ENCODE data around the gene PITPNM2. TPM values are rescaled to one million over a fixed set of nuclear protein-coding genes. Genes with fewer than 3 reads are reported as not detected.

PITPNM2 gene
- total RNA-seq, 3 donors from 2014 or later (not counting 1 experiment from before 2014, with no cell fraction given), result 38.9 to 94.6 (median 42.5) TPM

- no peak overlapping the region for H3K4me3 ChIP-seq (ENCODE audit: low read length)
- Mint-ChIP-seq H3K36me3 (no peaks in the 10 kb centered on the region), H3K27ac (no peak overlapping the region), H3K27me3 (ENCODE audit: low read depth in 2 of 2) (no peaks in the 10 kb centered on the region), H3K9me3 (no peaks in the 10 kb centered on the region), H3K4me3 (no peak overlapping the region), H3K4me1 (peaks cover 35 to 39% of the 10 kb centered on the region in 2 donors)
- no peaks in the 10 kb centered on the region for H3K36me3 ChIP-seq (ENCODE audit: control insufficient read depth, insufficient read depth, low read length)
- DNase-seq, result peak in 1 of 2 donors; percentile 61
- TF ChIP-seq CTCF (IDR thresholded peaks at IDR 0.05), result no peak
- no peak for ATAC-seq
- no peaks in the 10 kb centered on the region for H3K27me3 ChIP-seq (ENCODE audit: control insufficient read depth, insufficient read depth, low read length)
- peaks cover 50% of the 10 kb centered on the region for H3K4me1 ChIP-seq (ENCODE audit: control insufficient read depth, insufficient read depth, low read length)
- no peaks in the 10 kb centered on the region for H3K9me3 ChIP-seq (ENCODE audit: control insufficient read depth, insufficient read depth, low read length)
- WGBS (ENCODE audit: insufficient coverage), result 73% methylated on average over 7 of the region's 7 CpGs
- H3K27ac ChIP-seq (ENCODE audit: low read length), result no peak overlapping the region
- intact Hi-C loops (cut with micrococcal nuclease), result no loop called here
Measured at GRCh38 chr12:123119808-123120207, 31.1 kb downstream of the PITPNM2 start.

DNA sequence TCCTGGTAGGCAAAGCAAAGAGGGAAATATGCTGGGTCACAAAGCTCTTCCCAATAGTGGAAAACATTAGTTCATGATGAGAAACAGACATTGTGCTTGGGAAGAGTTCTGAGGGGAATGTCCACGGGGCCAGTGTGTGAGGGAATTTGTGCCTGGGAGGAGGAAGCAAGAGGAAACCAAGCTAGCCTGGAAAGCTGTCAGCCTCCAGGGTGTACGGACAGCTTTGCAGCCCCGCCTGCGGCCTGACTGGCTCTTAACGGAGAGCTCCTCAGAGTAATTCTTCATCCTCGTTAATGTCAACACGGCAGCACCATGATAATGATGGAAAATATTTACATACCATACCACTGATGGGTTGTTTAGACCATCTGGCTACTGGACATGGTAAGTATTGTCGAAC lies 32.4 kb downstream of the PITPNM2 start:
- Histone ChIP-seq H3K4me1 (ENCODE audit: control insufficient read depth, insufficient read depth, low read length) (peaks cover 54% of the 10 kb centered on the region), H3K27ac (ENCODE audit: low read length) (no peak overlapping the region), H3K27me3 (ENCODE audit: control insufficient read depth, insufficient read depth, low read length) (no peaks in the 10 kb centered on the region), H3K36me3 (ENCODE audit: control insufficient read depth, insufficient read depth, low read length) (no peaks in the 10 kb centered on the region), H3K4me3 (ENCODE audit: low read length) (no peak overlapping the region), H3K9me3 (ENCODE audit: control insufficient read depth, insufficient read depth, low read length) (no peaks in the 10 kb centered on the region)
- 95% methylated on average over 8 of the region's 8 CpGs for WGBS (ENCODE audit: insufficient coverage)
- Mint-ChIP-seq H3K27me3 (ENCODE audit: low read depth in 2 of 2) (no peaks in the 10 kb centered on the region), H3K36me3 (no peaks in the 10 kb centered on the region), H3K4me3 (no peak overlapping the region), H3K4me1 (peaks cover 35 to 42% of the 10 kb centered on the region in 2 donors), H3K9me3 (no peaks in the 10 kb centered on the region), H3K27ac (no peak overlapping the region)
- DNase-seq, result no peak
- intact Hi-C loops (cut with micrococcal nuclease), result no loop called here
- no peak for TF ChIP-seq CTCF (IDR thresholded peaks at IDR 0.05)
- ATAC-seq, result no peak

DNA sequence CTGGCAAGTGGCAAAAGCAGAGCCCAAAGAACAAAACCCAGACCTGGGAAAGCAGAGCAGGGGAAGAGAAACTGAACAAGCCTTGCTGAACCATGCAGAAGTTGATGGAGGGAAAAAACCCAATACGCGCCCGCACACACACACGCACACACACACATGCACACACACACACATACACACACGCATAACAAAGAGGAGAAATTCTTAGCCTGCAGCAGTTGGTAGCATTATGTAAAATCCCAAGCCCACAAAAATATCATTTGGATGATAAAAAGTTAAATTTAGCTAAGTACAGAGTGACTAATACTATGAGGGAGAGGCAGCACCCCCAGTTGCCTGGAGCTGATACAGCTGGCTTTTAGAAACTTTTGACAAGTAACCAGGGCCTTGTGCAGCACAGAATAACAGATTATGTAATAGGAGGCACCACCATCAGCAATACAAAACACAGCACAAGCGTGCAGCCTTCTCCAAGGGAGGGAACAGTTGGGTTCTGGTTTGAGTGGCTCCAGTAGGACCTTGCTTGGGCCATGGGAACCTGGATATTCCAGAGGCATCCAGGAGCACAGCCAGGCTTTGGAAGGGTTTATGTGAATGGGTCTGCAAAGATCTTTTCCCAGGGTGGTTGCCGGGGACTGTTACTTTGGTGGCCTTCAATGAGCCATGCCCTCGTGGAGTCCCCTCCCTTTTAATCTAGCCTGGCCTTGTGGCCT lies 35.3 kb downstream of the PITPNM2 start:
- ATAC-seq (no peak), DNase-seq (peak in 1 of 2 donors; percentile 58)
- Mint-ChIP-seq H3K36me3 (no peaks in the 10 kb centered on the region), H3K27ac (no peak overlapping the region), H3K4me3 (no peak overlapping the region), H3K9me3 (no peaks in the 10 kb centered on the region), H3K27me3 (ENCODE audit: low read depth in 2 of 2) (no peaks in the 10 kb centered on the region), H3K4me1 (peaks cover 28 to 42% of the 10 kb centered on the region in 2 donors)
- Histone ChIP-seq H3K9me3 (ENCODE audit: control insufficient read depth, insufficient read depth, low read length) (no peaks in the 10 kb centered on the region), H3K36me3 (ENCODE audit: control insufficient read depth, insufficient read depth, low read length) (no peaks in the 10 kb centered on the region), H3K4me1 (ENCODE audit: control insufficient read depth, insufficient read depth, low read length) (peaks cover 44% of the 10 kb centered on the region), H3K27me3 (ENCODE audit: control insufficient read depth, insufficient read depth, low read length) (no peaks in the 10 kb centered on the region), H3K4me3 (ENCODE audit: low read length) (no peak overlapping the region), H3K27ac (ENCODE audit: low read length) (no peak overlapping the region)
- 83% methylated on average over 8 of the region's 8 CpGs for WGBS (ENCODE audit: insufficient coverage)
- intact Hi-C loops (cut with micrococcal nuclease), result no loop called here
- TF ChIP-seq CTCF (IDR thresholded peaks at IDR 0.05), result no peak
